K562 (cell line): ENCODE data around the gene BMF. TPM values are rescaled to one million over a fixed set of nuclear protein-coding genes. Genes with fewer than 3 reads are reported as not detected.

Experiments
- BRD9 ChIP-seq: fragments of 450-650 bp; IDR thresholded peaks from 2 replicates; pipeline ENCODE4 v1.6.1; 2018; ENCODE audit warnings: low read depth; ENCODE audit not compliant: partially characterized antibody
- CAMTA2 ChIP-seq: fragments of 250-450 bp; sonication (Bioruptor Pico); conservative IDR thresholded peaks from 2 replicates; pipeline ENCODE4 v1.5.1; 2022
- ELF1 ChIP-seq: fragments of 200-800 bp; sonication (Bioruptor generic); IDR thresholded peaks from 2 replicates; pipeline ENCODE4 v1.6.1; 2016; ENCODE audit warnings: missing genetic modification characterization, missing compliant biosample characterization
- FOXK1 ChIP-seq: sonication (generic); formaldehyde crosslinking; IDR thresholded peaks from 2 replicates; pipeline ENCODE4 v1.8.0; 2022; ENCODE audit warnings: missing genetic modification reagents, mild to moderate bottlenecking, borderline replicate concordance
- FOXK2 ChIP-seq, 2 experiments: fragments of 450-650 bp; IDR thresholded peaks in 1 of 2; conservative IDR thresholded peaks in 1 of 2; 2 replicates each; pipeline ENCODE4 v1.6.1; 2016; ENCODE audit warnings: low read depth in 2 of 2, mild to moderate bottlenecking in 1 of 2
- FOXP1 ChIP-seq: sonication (generic); formaldehyde crosslinking; IDR thresholded peaks from 2 replicates; pipeline ENCODE4 v1.8.0; 2022; ENCODE audit warnings: mild to moderate bottlenecking, missing genetic modification reagents
- GABPA ChIP-seq: fragments of 200-800 bp; sonication (Bioruptor generic); conservative IDR thresholded peaks from 2 replicates; pipeline ENCODE4 v1.6.1; 2016; ENCODE audit warnings: low read depth, missing genetic modification characterization, missing compliant biosample characterization
- HEY1 ChIP-seq: fragments of 250-450 bp; sonication (Bioruptor Pico); IDR thresholded peaks from 2 replicates; pipeline ENCODE4 v1.5.0; 2020; ENCODE audit warnings: mild to moderate bottlenecking, moderate library complexity, borderline replicate concordance
- IRF1 ChIP-seq: sonication (generic); formaldehyde crosslinking; IDR thresholded peaks from 2 replicates; pipeline ENCODE4 v1.8.0; 2022; ENCODE audit warnings: missing genetic modification reagents, mild to moderate bottlenecking, borderline replicate concordance
- KLF6 ChIP-seq: fragments of 250-450 bp; sonication (Bioruptor Pico); IDR thresholded peaks from 2 replicates; pipeline ENCODE4 v1.4.0; 2020; ENCODE audit warnings: mild to moderate bottlenecking, moderate library complexity, borderline replicate concordance
- MCM7 ChIP-seq, 2 experiments: fragments of 450-650 bp; IDR thresholded peaks; 2 replicates each; pipeline ENCODE4 v1.6.1; 2016 to 2018
- NELFE ChIP-seq: IDR thresholded peaks from 2 replicates; pipeline ENCODE4 v1.6.1; 2011; ENCODE audit warnings: mild to moderate bottlenecking; ENCODE audit not compliant: insufficient read depth, insufficient read length
- PCBP1 ChIP-seq: fragments of 200-400 bp; formaldehyde crosslinking; IDR thresholded peaks from 2 replicates; pipeline ENCODE4 v1.6.1; 2018; ENCODE audit warnings: mild to moderate bottlenecking, low read depth, low read length; ENCODE audit not compliant: poor library complexity, severe bottlenecking
- PTBP1 ChIP-seq: fragments of 200-400 bp; formaldehyde crosslinking; IDR thresholded peaks from 2 replicates; pipeline ENCODE4 v1.6.1; 2017; ENCODE audit warnings: low read depth, low read length
- RAD21 ChIP-seq, 2 experiments: fragments of 250-450 bp in 1 of 2; fragments of 450-650 bp in 1 of 2; sonication (Bioruptor Pico) in 1 of 2; formaldehyde crosslinking in 1 of 2; IDR thresholded peaks in 1 of 2; conservative IDR thresholded peaks in 1 of 2; 2 replicates each; pipeline versions ENCODE4 v1.4.0 to v1.8.0; 2020 to 2022; ENCODE audit warnings: mild to moderate bottlenecking in 2 of 2, moderate library complexity in 1 of 2
- SMC3 ChIP-seq: conservative IDR thresholded peaks from 2 replicates; pipeline ENCODE4 v1.6.1; 2011; ENCODE audit warnings: low read depth, low read length, improper control_type of control experiment; ENCODE audit not compliant: insufficient read depth
- TRIM28 ChIP-seq: fragments of 450-650 bp; IDR thresholded peaks from 2 replicates; pipeline ENCODE4 v1.6.1; 2017
- XRCC3 ChIP-seq: fragments of 450-650 bp; IDR thresholded peaks from 2 replicates; pipeline ENCODE4 v1.6.1; 2017; ENCODE audit warnings: mild to moderate bottlenecking, moderate library complexity
- ZNF449 ChIP-seq: fragments of 250-450 bp; sonication (Bioruptor Pico); IDR thresholded peaks from 2 replicates; pipeline ENCODE4 v1.8.0; 2022; ENCODE audit warnings: moderate library complexity, mild to moderate bottlenecking, inconsistent platforms
- ZNF780A ChIP-seq: fragments of 250-450 bp; sonication (Bioruptor Pico); IDR thresholded peaks from 2 replicates; pipeline ENCODE4 v1.5.0; 2021; ENCODE audit warnings: mild to moderate bottlenecking
- polyA plus RNA-seq, 8 experiments: library from polyadenylated mRNA; depleted of rRNA in 4 of 8; stranded (reverse) in 5 of 8; unstranded in 3 of 8; fragments of >200 nt; fragmentation: Nextera tagmentation in 2 of 8; fragmentation: Illumina TruSeq in 1 of 8; extraction: Ambion mirVana in 2 of 8; extraction: Trizol in 1 of 8; gene quantifications; 2 replicates each; pipeline versions ENCODE4 v1.2.1 to v1.2.3, GENCODE V29; 2011 to 2014; ENCODE audit warnings: inconsistent platforms in 1 of 8, missing spikeins in 1 of 8
- total RNA-seq, 7 experiments: library from RNA; depleted of rRNA in 6 of 7; stranded (reverse); fragments of >200 nt in 6 of 7; fragmentation: Illumina TruSeq in 2 of 7; extraction: Trizol in 2 of 7; gene quantifications; 2 replicates each; pipeline versions ENCODE4 v1.2.1 to v1.2.3, GENCODE V29; 2011 to 2021; ENCODE audit warnings: low replicate concordance in 1 of 7
- TF ChIP-seq, protein P1 (sequence below): sonication (generic); formaldehyde crosslinking; IDR thresholded peaks from 2 replicates; pipeline ENCODE4 v1.8.0; 2022; ENCODE audit warnings: missing genetic modification reagents, mild to moderate bottlenecking, borderline replicate concordance
- TF ChIP-seq, protein P2 (sequence below): fragments of 250-450 bp; sonication (Bioruptor Pico); IDR thresholded peaks from 2 replicates; pipeline ENCODE4 v1.8.0; 2021; ENCODE audit warnings: moderate library complexity, mild to moderate bottlenecking, inconsistent platforms

The BMF gene
- total and polyA plus RNA-seq, 9 of the 15 experiments (the other 6 are each of a cell fraction or from before 2014, with no cell fraction given) = 0.25 to 0.91 (median 0.59) TPM; not detected in 2

- TF ChIP-seq PTBP1 (no peak), FOXK2 (conservative IDR thresholded peaks at IDR 0.05 in 1 of 2, IDR thresholded peaks at IDR 0.05 in 1 of 2; ENCODE audit: low read depth in 2 of 2) (peak; percentile 76), SMC3 (no peak), XRCC3 (no peak), FOXP1 (CRISPR knock-in tag) (no peak), FOXK1 (CRISPR knock-in tag) (no peak), BRD9 (peak; percentile 56), KLF6 (CRISPR knock-in tag) (no peak), RAD21 (CRISPR knock-in tag; conservative IDR thresholded peaks at IDR 0.05 in 1 of 2, IDR thresholded peaks at IDR 0.05 in 1 of 2) (0 out of 4 replicates have a peak, but pooled peaks of 1 of the 2 experiments have one; percentile 11), ELF1 (tag) (no peak), MCM7 (IDR thresholded peaks at IDR 0.05) (no peak), CAMTA2 (no peak), ZNF449 (peak; percentile 53; the same call in 1 of the 2 replicates), GABPA (tag) (peak; percentile 51; the same call in 1 of the 2 replicates), NELFE (no peak), PCBP1 (no peak), ZNF780A (no peak), TRIM28 (no peak), HEY1 (no peak), IRF1 (CRISPR knock-in tag) (no peak)
- TF ChIP-seq, protein P1, sequence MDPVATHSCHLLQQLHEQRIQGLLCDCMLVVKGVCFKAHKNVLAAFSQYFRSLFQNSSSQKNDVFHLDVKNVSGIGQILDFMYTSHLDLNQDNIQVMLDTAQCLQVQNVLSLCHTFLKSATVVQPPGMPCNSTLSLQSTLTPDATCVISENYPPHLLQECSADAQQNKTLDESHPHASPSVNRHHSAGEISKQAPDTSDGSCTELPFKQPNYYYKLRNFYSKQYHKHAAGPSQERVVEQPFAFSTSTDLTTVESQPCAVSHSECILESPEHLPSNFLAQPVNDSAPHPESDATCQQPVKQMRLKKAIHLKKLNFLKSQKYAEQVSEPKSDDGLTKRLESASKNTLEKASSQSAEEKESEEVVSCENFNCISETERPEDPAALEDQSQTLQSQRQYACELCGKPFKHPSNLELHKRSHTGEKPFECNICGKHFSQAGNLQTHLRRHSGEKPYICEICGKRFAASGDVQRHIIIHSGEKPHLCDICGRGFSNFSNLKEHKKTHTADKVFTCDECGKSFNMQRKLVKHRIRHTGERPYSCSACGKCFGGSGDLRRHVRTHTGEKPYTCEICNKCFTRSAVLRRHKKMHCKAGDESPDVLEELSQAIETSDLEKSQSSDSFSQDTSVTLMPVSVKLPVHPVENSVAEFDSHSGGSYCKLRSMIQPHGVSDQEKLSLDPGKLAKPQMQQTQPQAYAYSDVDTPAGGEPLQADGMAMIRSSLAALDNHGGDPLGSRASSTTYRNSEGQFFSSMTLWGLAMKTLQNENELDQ (CRISPR knock-in tag) = no peak
- TF ChIP-seq, protein P2, sequence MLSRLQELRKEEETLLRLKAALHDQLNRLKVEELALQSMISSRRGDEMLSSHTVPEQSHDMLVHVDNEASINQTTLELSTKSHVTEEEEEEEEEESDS = no peak
Measured at GRCh38 chr15:40098489-40099261, 10.0 kb downstream of the BMF start (continued).
